ENCODE results near the gene RGS7BP.
"Not testable (repeated sequence)": the region's sequence is repeated elsewhere in the genome, so short reads cannot be mapped to it uniquely, and the experiment has no call there.

RGS7BP gene

DNA sequence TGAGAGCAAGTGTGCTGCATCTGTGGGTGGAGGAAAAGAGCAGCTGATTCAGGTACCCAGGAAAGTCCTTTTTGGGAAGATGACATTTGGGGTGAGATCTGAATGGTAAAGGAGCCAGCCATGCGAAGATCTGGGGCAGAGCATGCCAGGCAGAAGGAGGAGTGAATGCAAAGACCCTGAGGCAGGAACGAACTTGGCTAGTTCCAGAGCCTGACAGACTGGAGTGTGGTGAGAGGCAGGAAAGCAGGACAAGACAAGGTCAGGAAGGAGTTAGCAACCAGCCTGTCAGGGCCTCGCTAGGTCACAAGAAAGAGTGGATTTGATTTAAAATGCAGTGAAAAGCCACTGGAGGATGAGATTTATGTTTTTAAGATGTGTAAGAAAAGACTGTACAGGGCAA is 28.2 kb downstream of the RGS7BP start:
- Histone ChIP-seq H3K4me2 (no peak overlapping the region), H3K36me3 (ENCODE audit: insufficient read depth) (no peaks in the 10 kb centered on the region), H3K4me1 (ENCODE audit: low read depth, poor library complexity, severe bottlenecking) (no peaks in the 10 kb centered on the region), H3K27me3 (ENCODE audit: insufficient read depth, low read depth) (no peaks in the 10 kb centered on the region), H3K4me3 (IDR thresholded peaks at IDR 0.05; ENCODE audit: insufficient read depth, low read depth, low read length) (no peak overlapping the region), H3K9ac (no peak overlapping the region), H3K79me2 (ENCODE audit: insufficient read depth, low read depth) (no peaks in the 10 kb centered on the region), H2AFZ (ENCODE audit: low read depth) (no peak overlapping the region), H4K20me1 (ENCODE audit: insufficient read depth) (no peaks in the 10 kb centered on the region), H3K27ac (no peak overlapping the region)
- TF ChIP-seq, protein P1, sequence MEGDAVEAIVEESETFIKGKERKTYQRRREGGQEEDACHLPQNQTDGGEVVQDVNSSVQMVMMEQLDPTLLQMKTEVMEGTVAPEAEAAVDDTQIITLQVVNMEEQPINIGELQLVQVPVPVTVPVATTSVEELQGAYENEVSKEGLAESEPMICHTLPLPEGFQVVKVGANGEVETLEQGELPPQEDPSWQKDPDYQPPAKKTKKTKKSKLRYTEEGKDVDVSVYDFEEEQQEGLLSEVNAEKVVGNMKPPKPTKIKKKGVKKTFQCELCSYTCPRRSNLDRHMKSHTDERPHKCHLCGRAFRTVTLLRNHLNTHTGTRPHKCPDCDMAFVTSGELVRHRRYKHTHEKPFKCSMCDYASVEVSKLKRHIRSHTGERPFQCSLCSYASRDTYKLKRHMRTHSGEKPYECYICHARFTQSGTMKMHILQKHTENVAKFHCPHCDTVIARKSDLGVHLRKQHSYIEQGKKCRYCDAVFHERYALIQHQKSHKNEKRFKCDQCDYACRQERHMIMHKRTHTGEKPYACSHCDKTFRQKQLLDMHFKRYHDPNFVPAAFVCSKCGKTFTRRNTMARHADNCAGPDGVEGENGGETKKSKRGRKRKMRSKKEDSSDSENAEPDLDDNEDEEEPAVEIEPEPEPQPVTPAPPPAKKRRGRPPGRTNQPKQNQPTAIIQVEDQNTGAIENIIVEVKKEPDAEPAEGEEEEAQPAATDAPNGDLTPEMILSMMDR (conservative IDR thresholded peaks at IDR 0.05; ENCODE audit: low read depth, low read length): no peak

DNA sequence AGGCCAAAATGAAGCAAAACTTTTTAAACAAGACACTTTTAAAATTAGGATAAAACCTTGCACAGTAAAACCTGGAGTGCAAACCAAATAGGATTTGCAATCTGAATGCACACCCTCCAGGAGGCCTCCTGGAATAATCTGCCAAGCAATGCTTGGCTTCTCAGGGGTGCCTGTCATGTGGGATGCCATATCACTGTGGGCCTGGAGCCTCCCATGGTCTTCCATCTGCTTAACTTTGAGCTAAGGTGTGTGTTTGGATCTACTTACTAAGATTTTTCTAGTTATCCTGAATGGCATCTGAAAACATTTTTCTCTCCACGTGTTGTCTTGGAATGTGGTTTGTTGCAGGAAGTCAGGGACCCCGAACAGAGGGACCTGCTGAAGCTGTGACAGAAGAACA is 52.1 kb downstream of the RGS7BP start:
- Histone ChIP-seq H3K27ac (no peak overlapping the region), H3K4me2 (no peak overlapping the region), H3K4me3 (IDR thresholded peaks at IDR 0.05; ENCODE audit: insufficient read depth, low read depth, low read length) (no peak overlapping the region), H3K9ac (no peak overlapping the region), H3K79me2 (ENCODE audit: insufficient read depth, low read depth) (no peaks in the 10 kb centered on the region), H2AFZ (ENCODE audit: low read depth) (no peak overlapping the region), H4K20me1 (ENCODE audit: insufficient read depth) (no peaks in the 10 kb centered on the region), H3K36me3 (ENCODE audit: insufficient read depth) (no peaks in the 10 kb centered on the region), H3K4me1 (ENCODE audit: low read depth, poor library complexity, severe bottlenecking) (no peaks in the 10 kb centered on the region), H3K27me3 (ENCODE audit: insufficient read depth, low read depth) (no peaks in the 10 kb centered on the region)
- TF ChIP-seq, protein P1 (conservative IDR thresholded peaks at IDR 0.05; ENCODE audit: low read depth, low read length): no peak

DNA sequence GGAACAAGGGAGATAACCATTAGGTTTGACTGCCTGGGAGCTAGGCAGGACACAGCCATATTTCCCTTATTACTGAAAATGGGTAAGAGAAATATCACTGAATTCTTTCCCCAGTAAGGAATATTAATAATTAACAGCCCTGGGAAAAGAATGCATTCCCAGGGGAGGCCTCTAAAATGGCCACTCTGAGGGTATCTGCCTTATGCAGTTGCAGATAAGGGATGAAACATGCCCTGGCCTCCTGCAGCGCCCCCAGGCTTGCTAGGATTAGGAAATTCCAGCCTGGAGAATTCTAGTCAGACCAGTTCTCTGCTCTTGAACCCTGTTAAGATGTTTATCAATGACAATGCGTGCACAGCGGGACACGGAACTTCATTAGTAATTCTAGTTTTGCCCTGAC is 52.8 kb downstream of the RGS7BP start:
- H4K20me1 ChIP-seq (ENCODE audit: insufficient read depth); H3K4me2 ChIP-seq; H3K27ac ChIP-seq; H3K4me1 ChIP-seq (ENCODE audit: low read depth, poor library complexity, severe bottlenecking); H3K36me3 ChIP-seq (ENCODE audit: insufficient read depth); H3K9ac ChIP-seq; H2AFZ ChIP-seq (ENCODE audit: low read depth); H3K4me3 ChIP-seq (IDR thresholded peaks at IDR 0.05; ENCODE audit: insufficient read depth, low read depth, low read length); H3K27me3 ChIP-seq (ENCODE audit: insufficient read depth, low read depth); H3K79me2 ChIP-seq (ENCODE audit: insufficient read depth, low read depth): not testable (repeated sequence)

DNA sequence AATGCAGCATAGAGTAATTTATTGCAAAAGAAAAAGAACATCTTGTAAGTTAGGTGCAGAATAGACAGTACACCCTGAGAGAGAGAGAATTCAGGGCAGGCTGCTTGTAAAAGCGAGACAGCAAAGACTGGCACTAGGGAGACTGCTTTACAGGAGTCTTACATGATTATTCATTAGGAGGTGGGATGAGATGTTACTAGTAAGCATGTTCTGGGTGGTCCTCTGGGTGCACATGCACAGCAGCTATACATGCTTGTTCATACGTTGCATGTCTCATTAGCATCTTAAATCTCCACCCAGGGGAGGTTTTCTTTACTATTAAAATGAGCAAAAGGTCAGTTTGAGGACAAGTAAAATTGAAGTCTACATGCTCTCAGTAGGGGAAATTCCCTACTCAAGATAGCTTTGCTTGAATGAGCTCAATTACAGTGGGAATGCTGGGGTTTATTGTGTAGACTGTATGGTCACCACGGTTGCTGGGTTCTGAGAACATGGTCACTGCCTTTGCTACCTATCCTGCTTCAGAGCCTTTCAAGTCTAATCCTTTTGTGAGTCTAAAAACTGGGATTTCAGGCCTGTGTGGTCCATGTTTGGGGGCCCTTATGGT is 60.6 kb downstream of the RGS7BP start:
- Histone ChIP-seq H3K4me3 (IDR thresholded peaks at IDR 0.05; ENCODE audit: insufficient read depth, low read depth, low read length) (no peak overlapping the region), H3K9ac (no peak overlapping the region), H3K27me3 (ENCODE audit: insufficient read depth, low read depth) (no peaks in the 10 kb centered on the region), H3K79me2 (ENCODE audit: insufficient read depth, low read depth) (no peaks in the 10 kb centered on the region), H3K4me1 (ENCODE audit: low read depth, poor library complexity, severe bottlenecking) (no peaks in the 10 kb centered on the region), H4K20me1 (ENCODE audit: insufficient read depth) (no peaks in the 10 kb centered on the region), H3K27ac (no peak overlapping the region), H2AFZ (ENCODE audit: low read depth) (no peak overlapping the region), H3K4me2 (no peak overlapping the region), H3K36me3 (ENCODE audit: insufficient read depth) (no peaks in the 10 kb centered on the region)
- TF ChIP-seq, protein P1 (conservative IDR thresholded peaks at IDR 0.05; ENCODE audit: low read depth, low read length): no peak

DNA sequence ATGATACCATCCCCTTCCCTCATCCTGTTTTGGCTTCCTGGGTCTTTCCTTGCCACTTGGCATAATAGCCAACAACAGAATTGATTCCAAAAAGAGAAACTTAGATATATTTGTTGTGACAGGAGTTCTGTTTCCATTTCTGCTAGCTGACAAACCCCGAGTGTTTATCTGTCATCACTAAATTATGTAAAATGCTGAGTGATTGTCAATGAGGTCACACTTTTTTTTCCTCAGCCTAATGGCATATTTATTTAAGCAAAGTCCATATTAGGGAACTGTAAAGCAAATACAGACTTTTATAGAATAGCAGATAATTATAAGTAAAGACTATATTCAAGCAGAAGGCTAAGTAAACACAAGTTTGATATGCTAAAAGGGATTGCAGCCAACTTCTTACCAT is 64.0 kb downstream of the RGS7BP start:
- TF ChIP-seq, protein P1 (conservative IDR thresholded peaks at IDR 0.05; ENCODE audit: low read depth, low read length): no peak

More for the DNA sequence above, 64.0 kb downstream of the RGS7BP start:
- H2AFZ ChIP-seq (ENCODE audit: low read depth): no peak overlapping the region
- H3K27ac ChIP-seq: no peak overlapping the region
- no peaks in the 10 kb centered on the region for H3K36me3 ChIP-seq (ENCODE audit: insufficient read depth)
- no peaks in the 10 kb centered on the region for H3K79me2 ChIP-seq (ENCODE audit: insufficient read depth, low read depth)
- H3K27me3 ChIP-seq (ENCODE audit: insufficient read depth, low read depth): no peaks in the 10 kb centered on the region
- no peaks in the 10 kb centered on the region for H3K4me1 ChIP-seq (ENCODE audit: low read depth, poor library complexity, severe bottlenecking)
- H3K4me3 ChIP-seq (IDR thresholded peaks at IDR 0.05; ENCODE audit: insufficient read depth, low read depth, low read length): no peak overlapping the region
- H4K20me1 ChIP-seq (ENCODE audit: insufficient read depth): no peaks in the 10 kb centered on the region
- no peak overlapping the region for H3K9ac ChIP-seq
- no peak overlapping the region for H3K4me2 ChIP-seq

Data from KMS-11 (cell line).